HFF-Myc (cell line): ENCODE results near the gene SUSD4.

ENCODE experiments used
- DNase-seq: peaks from one replicate; pipeline ENCODE4 v3.0.0-alpha.2; 2011; ENCODE audit warnings: low read depth; ENCODE audit errors: extremely low read depth
- H3K4me3 ChIP-seq: replicated peaks from 2 replicates; pipeline ENCODE4 v1.5.1; 2011; ENCODE audit warnings: low read depth, mild to moderate bottlenecking, control low read depth, low read length
- TF ChIP-seq, protein P1 (sequence below): IDR thresholded peaks from 2 replicates; pipeline ENCODE4 v1.5.1; 2012; ENCODE audit warnings: mild to moderate bottlenecking, low read depth, low read length, control low read depth; ENCODE audit errors: missing control alignments

The SUSD4 gene

GRCh38 chr1:223332997-223333396, 31.0 kb downstream of the SUSD4 start:
- DNase-seq = no peak
- H3K4me3 ChIP-seq = no peak overlapping the region
- TF ChIP-seq, protein P1, sequence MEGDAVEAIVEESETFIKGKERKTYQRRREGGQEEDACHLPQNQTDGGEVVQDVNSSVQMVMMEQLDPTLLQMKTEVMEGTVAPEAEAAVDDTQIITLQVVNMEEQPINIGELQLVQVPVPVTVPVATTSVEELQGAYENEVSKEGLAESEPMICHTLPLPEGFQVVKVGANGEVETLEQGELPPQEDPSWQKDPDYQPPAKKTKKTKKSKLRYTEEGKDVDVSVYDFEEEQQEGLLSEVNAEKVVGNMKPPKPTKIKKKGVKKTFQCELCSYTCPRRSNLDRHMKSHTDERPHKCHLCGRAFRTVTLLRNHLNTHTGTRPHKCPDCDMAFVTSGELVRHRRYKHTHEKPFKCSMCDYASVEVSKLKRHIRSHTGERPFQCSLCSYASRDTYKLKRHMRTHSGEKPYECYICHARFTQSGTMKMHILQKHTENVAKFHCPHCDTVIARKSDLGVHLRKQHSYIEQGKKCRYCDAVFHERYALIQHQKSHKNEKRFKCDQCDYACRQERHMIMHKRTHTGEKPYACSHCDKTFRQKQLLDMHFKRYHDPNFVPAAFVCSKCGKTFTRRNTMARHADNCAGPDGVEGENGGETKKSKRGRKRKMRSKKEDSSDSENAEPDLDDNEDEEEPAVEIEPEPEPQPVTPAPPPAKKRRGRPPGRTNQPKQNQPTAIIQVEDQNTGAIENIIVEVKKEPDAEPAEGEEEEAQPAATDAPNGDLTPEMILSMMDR = no peak

GRCh38 chr1:223331929-223332328, 32.0 kb downstream of the SUSD4 start:
- TF ChIP-seq, protein P1 = no peak
- H3K4me3 ChIP-seq = no peak overlapping the region
- DNase-seq = no peak

DNA sequence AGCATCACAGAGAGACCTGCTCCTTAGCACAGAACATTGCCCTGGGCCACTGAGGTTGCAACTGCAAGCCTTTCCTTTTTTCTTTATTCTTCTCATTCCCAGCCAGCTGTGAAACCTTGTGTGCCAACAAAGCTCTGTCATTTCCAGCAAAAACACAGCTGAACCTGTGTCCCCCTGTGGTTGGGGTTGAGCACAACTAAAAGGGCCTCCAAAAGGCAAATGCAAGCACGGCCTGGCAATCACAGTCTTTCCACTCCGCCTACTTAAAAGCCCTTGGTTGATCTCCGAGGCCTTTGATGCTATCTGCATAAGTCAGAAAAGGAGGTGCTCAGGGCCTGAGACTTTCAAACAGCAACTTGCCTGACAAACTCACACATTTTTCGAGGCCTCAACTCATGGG, 32.7 kb downstream of the SUSD4 start:
- TF ChIP-seq, protein P1 = no peak
- no peak overlapping the region for H3K4me3 ChIP-seq
- DNase-seq = no peak

GRCh38 chr1:223330466-223330865, 33.5 kb downstream of the SUSD4 start:
- no peak for DNase-seq
- no peak overlapping the region for H3K4me3 ChIP-seq
- TF ChIP-seq, protein P1 = no peak

DNA sequence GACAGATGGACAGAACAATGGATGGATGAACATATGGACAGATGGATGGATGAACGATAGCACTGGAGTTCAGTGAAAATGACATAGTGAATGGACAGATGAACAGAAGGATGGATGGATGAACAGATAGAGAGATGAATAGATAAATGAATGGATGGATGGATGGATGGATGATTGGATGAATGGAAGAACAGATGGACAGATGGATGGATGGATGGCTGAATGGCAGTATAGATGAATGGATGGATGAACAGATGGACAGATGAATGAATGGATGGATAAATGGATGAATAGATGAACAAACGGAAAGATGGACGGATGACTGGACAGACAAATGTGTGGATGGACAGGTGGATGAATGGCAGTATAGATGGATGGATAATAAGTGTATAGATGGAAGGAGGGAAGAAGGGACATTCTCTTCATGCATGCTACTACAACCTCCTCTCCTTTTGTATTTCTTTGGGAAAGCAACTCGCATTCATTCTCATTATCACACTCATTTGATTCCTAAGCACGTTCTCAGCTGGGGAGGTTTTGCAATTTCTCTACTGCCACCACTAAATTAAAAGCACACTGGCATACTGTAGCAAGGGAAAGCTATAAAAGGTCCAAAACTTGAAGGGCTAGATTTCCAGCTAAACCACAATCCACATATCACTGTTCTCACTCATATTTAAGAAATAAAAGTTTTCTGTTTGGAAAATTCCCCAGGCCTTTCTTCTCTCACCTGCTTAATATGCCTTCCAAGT, 34.1 kb downstream of the SUSD4 start:
- TF ChIP-seq, protein P1 = no peak
- no peak overlapping the region for H3K4me3 ChIP-seq
- DNase-seq = no peak

DNA sequence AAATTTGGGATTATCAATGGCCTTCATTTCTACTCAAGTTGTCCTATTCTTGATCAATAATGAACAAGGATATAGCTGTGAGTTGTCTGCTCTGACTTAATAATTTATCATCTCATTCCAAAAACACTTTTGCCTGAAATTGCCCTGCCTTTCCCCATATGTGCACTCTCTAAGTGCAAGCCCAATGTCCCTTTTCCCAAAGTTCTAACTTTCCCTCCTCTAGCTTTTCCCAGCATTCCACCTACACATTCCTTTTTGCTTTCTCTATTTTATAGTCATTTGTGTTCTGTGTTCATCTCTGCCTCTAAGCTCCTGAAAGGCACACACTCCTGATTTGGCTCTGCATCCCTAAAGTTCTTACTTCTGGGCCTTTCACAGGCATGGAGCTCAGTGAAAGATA, 34.7 kb downstream of the SUSD4 start:
- TF ChIP-seq, protein P1 = no peak
- no peak for DNase-seq
- no peak overlapping the region for H3K4me3 ChIP-seq

DNA sequence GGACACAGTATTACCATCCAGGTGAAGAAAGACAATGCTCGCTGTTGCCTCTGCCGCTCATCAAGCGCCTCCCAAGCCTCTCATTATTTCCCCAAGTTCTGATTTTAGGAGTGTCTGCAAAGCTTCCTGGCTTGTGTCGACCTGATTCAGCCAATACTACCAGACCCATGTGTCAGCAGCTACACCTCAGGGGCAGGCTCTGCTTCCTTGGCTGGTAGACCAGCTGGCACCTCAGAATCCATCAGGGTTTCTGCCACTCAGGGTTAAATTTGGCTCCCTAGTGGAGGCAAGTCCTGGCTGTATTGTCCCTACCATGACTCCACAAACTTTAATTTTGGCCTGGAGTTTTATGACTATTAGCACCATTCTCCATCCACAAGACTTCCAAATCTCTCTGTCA, 35.4 kb downstream of the SUSD4 start:
- no peak for DNase-seq
- H3K4me3 ChIP-seq = no peak overlapping the region
- TF ChIP-seq, protein P1 = no peak
